ENCODE results near the gene FAM20B.
A peak's percentile ranks its signal among the peaks of the same experiment; 100 is the strongest.

FAM20B gene

DNA sequence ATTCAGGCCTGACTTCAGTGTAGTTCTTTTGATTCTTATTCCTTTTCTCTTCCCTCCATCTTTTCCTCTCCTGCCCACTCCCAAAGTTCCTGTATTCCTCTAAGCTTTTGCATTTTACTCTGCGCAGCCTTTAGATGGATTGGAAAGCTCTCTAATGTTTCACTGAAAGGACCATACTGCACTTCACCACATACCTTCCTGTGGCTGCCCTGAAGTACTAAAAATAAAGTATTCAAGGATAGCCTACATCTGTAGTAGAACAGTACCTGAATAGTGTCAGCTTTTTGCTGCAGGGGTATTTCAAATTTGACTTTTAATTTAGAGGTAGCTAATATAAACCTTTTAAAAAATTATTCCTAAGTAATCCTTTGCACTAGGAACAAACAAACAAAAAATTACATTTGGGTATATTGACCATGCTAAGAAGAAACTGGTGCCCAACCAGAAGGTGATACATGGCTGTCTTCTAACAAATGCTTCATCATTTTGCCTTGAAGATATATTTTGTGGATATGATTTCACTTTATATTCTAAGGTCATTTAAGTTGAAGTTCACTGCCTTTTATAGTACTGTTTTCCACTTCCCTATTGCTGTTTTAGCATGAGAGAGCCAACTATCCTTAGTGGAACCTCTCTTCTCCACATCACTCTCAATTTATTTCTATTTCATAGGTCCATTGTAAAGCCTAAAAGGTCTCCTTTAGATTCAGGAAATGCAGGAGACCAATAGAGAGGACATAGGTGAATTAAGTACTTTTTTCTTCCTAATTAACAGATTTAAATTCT, 22.8 kb downstream of the FAM20B start:
- DNase-seq: no peak

DNA sequence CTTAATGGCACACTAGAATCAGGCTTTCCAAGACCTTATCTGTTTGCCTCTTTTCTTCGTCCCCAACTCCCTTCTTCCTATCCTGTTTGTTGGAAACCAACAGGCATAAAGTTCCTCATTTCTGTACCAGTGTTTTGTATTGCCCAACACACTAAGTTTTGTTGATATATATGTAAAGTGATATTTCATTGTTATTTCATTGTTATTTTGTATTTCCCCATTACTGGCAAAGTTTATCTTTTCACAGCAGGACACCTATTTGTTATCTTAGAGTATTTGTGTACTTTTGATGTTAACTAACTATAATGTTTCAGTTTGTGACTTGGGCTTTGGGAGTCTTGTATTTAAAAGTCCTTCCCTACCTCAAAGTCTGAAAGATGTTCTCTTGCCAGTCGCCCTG, 27.1 kb downstream of the FAM20B start:
- DNase-seq: no peak

DNA sequence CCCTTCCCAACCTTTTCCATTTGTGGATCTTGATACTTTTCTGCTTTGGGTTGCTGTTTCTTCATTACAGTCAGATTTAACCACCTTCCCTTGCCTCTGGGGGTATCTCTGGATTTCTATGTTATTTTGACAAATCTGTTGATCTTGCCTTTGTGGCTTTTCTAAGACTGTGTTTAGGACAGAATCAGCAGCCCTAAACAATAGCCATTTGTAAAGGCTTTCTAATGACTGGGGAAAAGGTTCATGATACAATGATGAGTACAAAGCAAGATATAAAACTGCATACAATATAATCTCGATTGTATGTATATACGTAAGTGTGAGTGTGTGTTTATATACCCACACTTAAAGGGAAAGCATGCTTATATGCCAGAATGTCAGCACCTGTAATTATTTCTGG, 27.8 kb downstream of the FAM20B start:
- no peak for DNase-seq

DNA sequence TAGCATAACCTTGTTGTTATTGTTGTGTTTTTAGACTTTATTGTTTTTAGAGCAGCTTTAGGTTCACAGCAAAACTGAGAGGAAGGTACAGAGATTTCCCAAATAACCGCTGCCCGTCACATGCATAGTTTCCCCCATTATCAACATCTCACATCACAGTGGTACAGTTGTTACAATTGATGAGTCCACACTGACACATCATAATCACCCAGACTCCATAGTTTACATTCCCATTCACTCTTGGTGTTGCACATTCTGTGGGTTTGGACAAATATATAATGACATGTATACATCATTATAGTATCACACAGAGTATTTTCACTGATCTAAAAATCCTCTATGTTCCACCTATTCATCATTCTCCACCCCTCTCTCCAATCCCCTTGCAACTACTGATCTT, 30.2 kb downstream of the FAM20B start:
- DNase-seq: no peak

DNA sequence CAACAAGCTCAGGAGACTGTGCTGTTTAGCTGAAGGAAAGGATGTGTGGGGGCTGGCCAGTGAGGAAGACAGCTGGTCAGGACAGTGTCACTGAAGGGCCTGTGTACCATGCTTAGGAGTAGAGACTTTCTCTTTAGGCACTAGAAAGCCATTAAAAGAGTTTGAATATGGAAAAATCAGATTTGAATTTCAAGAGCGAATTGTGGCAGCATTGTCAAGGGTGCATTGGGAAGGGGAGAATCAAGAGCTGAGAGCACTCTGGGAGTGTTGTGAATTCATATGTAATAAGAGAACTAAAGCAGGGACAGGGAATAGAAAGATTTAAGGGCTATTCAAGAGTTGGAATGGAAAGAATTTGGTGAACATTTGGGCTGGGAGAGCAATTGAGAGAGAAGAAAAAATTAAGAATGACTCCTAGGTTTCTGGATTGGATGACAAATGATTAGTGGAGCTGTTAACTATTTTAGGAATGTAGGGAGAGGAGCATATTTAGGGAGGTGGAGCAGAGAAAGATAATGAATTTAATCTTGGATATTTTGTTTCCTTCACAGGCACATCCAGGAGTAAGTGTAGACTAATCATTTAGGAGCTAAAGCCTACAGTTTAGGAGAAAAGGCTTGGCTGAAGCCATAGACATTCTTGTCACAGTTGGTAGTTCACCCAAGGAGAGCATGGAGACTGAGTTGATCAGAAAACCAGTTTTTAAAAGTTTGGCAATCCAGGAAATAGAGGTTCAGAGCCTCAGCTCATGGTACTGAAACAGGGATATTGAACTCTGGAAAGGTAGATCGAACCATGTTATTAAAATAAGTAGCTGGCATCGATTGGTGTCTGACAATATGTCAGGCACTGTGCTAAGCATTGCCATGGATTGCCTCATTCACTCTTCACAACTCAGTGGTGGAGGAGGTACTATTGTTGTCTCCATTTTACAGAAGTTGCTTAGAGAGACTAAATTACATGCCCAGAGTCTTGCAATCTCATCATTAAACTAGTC, 33.1 kb downstream of the FAM20B start:
- DNase-seq: no peak

DNA sequence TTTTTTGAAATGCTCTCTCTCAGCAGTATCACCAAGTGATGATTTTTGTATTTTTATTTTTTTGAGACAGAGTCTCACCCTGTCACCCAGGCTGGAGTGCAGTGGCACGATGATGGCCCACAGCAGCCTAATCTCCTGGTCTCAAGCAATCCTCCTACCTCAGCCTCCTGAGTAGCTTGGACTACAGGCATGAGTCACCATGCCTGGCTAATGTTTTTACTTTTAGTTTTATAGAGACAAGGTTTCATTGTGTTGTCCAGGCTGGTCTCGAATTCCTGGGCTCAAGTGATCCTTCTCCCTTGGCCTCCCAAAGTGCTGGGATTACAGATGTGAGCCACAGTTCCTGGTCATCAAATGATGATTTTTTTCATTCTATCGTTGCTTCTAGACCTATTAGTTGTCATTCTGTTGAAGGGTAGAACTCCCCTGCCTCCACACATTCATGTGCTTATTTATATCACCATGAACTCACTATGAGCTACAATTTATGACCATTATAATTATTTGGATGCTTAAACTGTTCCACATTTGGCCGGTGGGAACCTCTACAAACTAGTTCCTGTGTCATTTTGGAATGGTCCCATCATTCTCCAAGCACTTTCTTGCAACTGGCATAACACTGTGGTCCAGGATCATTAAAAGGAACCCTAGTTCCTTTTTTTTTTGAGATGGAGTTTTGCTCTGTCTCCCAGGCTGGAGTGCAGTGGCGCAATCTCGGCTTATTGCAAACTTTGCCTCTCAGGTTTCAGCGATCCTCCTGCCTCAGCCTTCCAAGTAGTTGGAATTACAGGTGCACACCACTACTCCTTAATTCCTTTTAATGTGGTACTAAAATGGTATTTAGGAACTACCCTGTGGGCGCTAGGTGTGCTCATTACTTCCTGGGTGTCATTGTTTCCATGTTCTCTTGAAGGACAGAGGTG, 35.9 kb downstream of the FAM20B start:
- no peak for DNase-seq

DNA sequence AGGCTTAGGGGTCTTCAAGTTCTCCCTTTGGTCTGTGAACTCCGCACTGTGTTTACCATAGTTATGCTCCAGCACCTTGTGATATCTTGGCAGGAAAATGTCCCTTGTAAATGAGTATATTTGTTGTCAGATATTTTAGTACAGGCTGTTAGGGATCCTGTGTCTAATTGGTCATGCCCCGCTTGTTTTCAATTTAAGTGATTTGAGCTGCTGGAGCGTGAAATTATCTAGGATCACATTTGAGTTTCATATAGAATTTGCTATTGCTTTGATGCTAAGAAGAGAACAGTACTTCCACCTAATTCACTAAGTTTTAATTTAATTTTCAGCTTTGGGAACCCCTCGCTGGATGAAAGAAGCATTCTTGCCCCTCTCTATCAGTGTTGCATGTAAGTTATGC, 40.8 kb downstream of the FAM20B start:
- no peak for DNase-seq

DNA sequence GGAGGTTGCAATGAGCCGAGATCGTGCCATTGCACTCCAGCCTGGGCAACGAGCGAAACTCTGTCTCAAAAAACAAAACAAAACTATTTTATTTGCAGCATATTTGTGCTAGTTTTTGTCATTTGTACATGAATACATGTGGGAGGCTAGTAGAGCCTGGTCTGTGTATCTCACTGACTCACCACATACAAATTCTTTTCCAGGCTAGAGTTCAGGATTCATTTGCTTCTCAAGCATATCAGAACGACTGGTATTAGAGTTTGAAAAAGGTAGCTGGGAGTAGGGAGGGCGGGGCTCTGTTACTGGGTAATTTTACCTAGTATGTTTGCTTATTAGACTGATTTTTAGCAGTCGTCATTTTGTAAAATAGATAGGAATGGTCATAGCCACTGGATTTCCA, 51.7 kb downstream of the FAM20B start:
- no peak for DNase-seq

DNA sequence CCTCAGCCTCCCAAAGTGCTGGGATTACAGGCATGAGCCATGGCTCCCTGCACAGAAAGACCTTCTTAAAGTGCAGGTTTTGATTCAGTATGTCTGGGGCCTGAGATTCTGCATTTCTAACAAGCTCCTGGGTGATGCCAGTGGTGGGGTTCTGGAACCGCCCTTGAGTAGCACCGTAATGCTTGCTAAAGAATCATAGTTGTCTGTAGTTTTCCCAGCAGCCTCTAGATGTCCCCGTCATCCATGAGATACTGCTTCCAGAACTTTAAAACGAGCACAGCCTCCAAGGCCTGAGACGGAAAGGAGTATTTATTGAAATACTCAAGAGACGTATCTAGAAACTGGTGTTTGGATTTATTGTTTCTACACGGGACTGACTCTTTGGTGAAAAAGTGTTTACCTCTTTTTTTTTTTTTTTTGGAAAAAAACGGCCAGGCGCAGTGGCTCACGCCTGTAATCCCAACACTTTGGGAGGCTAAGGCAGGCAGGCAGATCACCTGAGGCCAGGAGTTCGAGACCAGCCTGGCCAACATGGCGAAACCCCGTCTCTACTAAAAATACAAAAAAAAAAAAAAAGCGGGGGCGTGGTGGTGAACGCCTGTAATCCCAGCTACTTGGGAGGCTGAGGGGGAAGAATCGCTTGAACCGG, 53.5 kb downstream of the FAM20B start:
- peak; percentile 45 for DNase-seq

DNA sequence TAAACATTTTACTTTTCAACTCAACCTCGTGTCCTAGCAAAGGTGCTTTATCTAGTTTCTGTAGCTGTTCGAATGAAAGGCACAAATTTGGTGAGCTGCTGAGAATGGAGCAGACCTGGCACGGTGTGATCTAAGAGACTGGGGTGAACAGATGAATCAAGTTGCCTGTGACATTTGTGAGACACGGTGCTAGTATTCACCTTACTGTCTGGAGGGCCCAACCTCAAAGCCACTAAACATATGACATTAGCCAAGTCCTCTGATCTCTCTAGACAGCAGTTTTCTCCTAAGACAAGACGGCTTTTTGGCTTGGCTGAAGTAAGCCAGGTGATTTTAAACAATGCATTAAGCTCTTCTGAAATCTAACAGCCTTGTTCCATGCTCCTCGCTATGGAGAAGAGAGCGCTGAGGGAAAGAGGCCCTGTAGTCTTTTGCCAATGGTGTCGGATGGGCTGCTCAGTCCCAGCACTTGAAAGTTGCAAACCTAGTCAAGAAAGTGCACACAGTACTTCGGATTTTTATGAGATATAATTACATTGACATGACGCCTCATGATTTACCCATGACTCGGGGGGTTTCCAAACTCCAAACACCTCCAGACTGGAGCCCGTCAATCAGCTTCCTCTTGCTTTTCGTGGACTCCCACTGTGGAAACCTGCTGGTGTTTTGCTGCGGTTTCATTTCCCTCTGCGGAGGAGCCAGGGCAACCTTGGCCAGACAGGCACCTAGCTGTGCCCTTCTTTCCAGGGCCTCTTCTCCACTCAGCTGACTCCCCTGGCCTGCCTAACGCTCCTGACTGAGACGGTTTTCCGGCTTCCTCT, 55.4 kb downstream of the FAM20B start:
- no peak for DNase-seq

DNA sequence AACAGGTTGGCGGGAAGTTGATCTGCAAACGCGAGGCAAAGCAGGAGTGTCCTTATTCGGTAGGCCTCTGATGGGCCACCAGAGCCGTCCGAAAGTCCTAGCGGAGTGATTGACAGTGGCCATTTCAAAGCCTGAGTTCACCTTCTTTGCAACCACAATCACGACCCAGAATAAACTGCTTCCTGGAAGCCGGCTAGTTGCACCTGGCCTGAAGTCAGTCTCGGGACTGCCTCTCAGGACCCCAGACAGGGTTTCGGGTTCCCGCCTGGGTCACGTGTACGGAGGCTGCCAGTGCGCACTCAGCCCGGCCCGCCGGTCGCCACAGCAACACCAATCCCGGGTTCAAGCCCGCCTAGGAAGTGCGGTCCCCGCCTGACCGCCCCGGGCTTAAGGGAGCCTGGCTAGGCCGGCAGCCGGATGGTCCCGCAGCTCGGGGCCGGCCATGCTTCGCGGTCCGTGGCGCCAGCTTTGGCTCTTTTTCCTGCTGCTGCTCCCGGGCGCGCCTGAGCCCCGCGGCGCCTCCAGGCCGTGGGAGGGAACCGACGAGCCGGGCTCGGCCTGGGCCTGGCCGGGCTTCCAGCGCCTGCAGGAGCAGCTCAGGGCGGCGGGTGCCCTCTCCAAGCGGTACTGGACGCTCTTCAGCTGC, 56.1 kb downstream of the FAM20B start, which contains the start of gene TOR3A:
Gene TOR3A (plus strand): TSS at position 384 of the 646 bp plus-strand sequence. CDS start 59 bp downstream, at position 443.
- DNase-seq: no peak

DNA sequence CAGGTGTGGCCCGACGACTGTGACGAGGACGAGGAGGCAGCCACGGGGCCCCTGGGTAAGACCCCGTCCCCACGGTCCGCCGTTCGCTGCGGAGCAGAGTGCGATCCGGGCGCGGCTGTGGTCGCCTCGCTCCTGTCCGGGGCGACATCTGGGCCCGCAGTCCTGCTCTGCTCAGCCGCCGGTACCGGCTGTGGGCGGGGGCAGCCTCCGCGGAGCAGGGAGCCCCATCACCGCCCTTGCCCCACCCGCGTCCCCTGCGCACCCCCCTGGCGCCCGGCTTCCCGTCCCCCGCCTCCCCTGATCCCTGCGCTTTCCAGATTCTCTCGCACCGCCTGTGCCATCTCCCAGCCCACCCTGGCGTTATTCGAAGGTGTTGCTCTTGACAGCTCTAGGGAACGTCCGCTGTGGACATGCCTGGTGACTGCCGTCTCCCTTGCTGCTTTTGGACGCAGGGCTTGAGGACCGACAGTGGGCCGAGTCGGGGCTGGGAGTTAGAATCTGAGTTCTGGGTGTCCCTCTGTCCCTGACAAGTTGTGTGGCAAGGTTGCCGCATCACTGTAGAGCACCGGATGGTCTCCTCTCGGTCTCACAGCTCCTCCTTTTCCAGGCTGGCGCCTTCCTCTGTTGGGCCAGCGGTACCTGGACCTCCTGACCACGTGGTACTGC, 56.8 kb downstream of the FAM20B start:
- no peak for DNase-seq

DNA sequence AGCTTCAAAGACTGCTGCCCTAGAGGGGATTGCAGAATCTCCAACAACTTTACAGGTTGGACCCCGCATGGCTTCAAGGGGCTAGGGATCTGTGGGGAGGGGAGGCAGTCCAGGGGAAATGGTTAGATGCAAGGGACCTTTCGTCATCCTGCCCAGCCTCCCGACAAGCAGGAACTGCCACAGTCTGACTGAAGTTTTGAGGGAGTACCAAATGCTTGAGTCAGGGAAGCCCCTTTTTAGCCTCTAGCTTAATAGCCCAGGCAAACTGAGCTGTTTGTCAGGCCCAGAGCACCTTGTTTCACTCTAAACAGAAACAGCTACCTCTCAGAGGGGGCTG, 57.3 kb downstream of the FAM20B start:
- no peak for DNase-seq

DNA sequence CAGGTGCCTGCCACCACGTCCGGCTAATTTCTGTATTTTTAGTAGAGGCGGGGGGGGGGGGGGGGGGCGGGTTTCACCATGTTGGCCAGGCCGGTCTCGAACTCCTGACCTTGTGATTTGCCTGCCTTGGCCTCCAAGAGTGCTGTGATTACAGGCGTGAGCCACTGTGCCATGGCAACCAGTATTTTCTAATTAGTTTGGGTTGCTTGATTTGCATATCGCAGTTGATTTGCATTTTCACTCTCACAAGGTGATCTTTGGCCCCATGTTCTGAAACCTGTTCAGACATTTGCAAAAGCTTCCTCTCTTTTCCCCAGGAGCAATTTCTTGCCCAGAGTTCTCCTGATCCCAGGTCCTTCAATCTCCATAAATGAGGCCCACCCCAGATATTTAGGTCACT, 57.8 kb downstream of the FAM20B start:
- DNase-seq: no peak

DNA sequence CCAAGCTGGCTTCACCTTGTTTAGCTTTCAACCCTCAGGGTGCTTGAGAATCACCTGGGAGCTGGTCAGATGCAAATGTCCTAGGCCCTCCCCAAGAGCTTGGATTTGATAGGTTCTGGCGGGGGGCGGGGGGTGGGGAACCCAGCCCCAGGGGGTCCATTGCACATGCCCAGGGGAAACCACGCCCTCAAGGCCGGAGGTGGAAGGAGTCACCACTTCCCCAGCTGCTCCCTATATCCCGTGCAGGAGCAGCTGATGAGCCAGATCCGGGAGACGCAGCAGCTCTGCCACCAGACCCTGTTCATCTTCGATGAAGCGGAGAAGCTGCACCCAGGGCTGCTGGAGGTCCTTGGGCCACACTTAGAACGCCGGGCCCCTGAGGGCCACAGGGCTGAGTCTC, 62.0 kb downstream of the FAM20B start:
- DNase-seq: no peak

DNA sequence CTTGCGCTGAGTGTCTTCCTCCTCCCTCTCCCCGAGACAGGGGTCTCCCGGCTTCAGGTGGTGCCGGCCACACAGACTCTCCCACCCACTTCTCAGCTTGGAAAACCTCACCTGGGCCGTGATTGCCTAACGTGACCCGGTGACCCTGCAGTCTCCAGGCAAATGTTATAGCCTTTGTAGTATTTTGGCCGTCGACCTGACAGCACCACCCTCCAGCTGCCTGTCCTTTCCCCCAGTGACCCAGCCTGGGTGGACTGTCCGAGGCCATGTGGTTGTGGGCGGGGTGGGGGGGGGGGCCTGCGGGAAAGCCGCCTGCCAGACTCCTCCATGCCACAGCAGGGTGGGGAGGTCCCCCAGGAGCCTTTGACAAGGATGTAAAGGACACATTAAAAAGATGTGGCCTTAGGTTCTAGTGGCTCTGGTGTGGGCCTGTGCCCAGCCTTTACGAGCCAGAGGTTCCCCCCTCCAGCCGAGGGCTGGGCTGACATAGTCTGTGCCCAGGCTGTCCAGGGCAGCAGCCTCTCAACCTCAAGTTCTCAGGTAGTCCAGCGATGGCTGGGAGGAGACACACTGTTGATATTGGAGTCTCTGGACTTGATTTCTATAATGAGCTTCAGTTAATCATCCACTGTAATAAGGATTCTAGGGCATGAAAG, 64.3 kb downstream of the FAM20B start:
- DNase-seq: no peak

DNA sequence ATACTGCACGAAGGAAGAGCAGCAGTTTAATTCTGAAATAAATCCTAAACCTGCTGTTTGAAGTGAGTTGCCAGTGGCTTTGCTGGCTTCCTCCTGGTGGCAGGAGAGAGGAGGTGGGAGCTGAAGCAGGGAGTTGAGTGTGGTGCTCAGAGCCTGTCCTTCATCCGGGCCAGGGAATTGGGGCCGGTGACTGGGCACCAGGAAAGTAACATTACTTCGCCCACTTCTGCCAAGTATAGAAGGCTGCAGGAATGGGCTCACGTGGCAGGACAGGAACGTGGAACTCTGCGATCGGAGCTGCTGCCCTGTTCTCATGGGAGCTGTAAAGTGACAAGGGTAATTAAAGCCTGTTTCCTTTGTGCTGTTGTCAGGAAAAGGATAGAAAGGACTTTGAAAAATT, 64.8 kb downstream of the FAM20B start:
- no peak for DNase-seq

DNA sequence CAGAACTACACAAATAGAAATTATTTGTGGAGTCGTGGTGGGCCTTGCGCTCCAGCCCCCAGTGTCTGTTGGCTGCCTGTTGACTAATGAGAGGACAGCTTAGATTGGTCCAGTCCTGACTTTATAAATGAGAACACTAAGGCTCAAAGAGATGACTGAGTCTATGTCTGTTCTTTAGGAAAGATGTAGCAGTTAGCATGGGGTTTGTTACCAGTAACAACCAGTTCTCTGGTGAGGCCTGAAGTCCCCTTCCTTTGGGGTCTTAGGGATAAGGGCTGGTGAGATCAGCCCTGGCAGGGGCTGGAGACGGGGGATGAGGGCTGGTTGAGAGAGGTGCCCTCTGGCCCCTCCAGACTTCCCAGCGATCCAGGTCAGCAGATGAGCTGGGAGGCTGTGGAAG, 65.2 kb downstream of the FAM20B start:
- no peak for DNase-seq

DNA sequence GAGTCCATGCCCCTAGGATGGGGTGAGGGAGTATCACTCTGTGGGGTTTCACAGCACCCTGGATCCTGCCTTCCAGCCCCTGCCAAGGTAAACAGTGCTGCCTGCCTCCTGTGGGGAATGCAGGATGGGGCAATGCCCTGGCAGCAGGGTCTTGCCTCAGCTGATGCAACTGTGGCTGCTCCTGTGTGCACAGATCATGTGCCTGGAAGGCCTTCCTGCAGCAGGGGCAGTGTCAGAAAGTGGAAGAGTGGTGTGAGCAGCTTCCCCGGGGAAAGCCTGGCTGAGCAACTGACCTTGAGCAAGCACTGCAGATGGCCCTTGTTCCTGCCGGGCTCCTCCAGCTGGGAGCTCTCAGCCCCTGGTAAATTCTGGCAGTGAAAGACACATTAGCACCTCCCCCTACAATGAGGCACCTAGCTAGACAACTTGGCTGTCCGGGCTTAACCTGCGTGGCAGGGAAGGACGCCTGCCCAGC, 66.0 kb downstream of the FAM20B start:
- no peak for DNase-seq

Data from SIG-M5 (cell line).